ENCODE data around the gene GRID1.

DNA sequence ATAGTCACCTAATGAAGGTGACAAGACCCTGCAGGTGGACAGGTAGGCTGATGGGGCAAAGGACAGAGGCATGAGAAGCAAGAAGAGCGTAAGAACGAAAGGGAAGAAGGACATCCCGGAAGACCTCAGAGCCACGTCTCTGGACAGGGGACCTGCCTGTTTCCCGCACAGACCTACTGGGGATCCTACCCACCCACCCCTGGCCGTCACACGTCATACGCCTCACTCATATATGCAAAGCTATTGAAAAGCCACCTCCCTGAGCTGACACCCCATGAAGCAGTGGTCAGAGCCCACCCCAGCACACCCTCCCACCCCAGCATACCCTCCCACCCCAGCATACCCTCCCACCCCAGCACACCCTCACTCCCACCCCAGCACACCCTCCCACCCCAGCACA is 140.6 kb downstream of the GRID1 start:
- no peak for TF ChIP-seq EZH2 (IDR thresholded peaks at IDR 0.05; ENCODE audit: low read depth)
- TF ChIP-seq, protein P1, sequence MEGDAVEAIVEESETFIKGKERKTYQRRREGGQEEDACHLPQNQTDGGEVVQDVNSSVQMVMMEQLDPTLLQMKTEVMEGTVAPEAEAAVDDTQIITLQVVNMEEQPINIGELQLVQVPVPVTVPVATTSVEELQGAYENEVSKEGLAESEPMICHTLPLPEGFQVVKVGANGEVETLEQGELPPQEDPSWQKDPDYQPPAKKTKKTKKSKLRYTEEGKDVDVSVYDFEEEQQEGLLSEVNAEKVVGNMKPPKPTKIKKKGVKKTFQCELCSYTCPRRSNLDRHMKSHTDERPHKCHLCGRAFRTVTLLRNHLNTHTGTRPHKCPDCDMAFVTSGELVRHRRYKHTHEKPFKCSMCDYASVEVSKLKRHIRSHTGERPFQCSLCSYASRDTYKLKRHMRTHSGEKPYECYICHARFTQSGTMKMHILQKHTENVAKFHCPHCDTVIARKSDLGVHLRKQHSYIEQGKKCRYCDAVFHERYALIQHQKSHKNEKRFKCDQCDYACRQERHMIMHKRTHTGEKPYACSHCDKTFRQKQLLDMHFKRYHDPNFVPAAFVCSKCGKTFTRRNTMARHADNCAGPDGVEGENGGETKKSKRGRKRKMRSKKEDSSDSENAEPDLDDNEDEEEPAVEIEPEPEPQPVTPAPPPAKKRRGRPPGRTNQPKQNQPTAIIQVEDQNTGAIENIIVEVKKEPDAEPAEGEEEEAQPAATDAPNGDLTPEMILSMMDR (conservative IDR thresholded peaks at IDR 0.05): no peak
